Measurements from ENCODE around the gene TLR6. TPM values are rescaled to one million over a fixed set of nuclear protein-coding genes. Genes with fewer than 3 reads are reported as not detected.

Gene TLR6
- total and polyA plus RNA-seq, 10 of the 15 experiments (the other 5 are each of a cell fraction or from before 2014, with no cell fraction given), result 1.1 to 49.4 (median 12.5) TPM

DNA sequence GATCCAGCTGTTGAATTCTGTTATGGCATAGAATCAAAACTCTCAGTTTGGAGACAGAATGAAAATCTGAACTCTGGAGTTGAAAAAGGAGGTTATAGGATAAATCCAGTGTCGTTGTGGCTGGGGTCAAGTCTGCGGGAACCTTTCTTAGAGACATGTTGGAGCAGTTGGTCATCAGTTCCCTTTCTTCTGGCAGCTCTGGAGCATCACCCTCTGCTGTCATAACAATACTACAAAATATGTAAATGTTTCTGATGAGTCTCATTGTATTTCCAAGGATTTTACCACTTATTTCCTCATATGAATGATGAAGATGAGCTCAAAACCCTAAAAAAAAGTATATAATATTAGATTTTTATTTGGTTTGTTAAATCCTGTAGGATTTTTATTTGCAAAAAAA is 81.3 kb downstream of the TLR6 start:
- ATAC-seq (no peak), DNase-seq (ENCODE audit: low read depth, low spot score) (no peak), FAIRE-seq (no peak)
- intact Hi-C loops (cut with micrococcal nuclease; ENCODE audit: unreplicated experiment) (no loop called here), in situ Hi-C loops (cut with MboI) (no loop called here)
- Histone ChIP-seq H4K20me1 (ENCODE audit: control insufficient read depth, insufficient read depth) (no peaks in the 10 kb centered on the region), H3K9me3 (replicated peaks; ENCODE audit: control insufficient read depth, insufficient read depth, low read length) (peaks cover 62% of the 10 kb centered on the region), H3K4me3 (no peak overlapping the region), H3K27ac (ENCODE audit: control insufficient read depth, insufficient read depth) (no peak overlapping the region), H2AFZ (ENCODE audit: control insufficient read depth, low read depth, low read length) (no peak overlapping the region), H3K4me2 (ENCODE audit: control insufficient read depth, insufficient read depth) (no peak overlapping the region), H3K9ac (ENCODE audit: control insufficient read depth, insufficient read depth, low read length) (no peak overlapping the region), H3K27me3 (replicated peaks in 1 of 2; ENCODE audit: control insufficient read depth in 2 of 2, insufficient read depth in 2 of 2, low read length in 1 of 2) (no peaks in the 10 kb centered on the region), H3K4me1 (ENCODE audit: control insufficient read depth, insufficient read depth, low read length) (0 out of 2 replicates have a peak, but pooled peaks cover 4% of the 10 kb centered on the region), H3K36me3 (ENCODE audit: control insufficient read depth in 2 of 2, insufficient read depth in 2 of 2, low read length in 1 of 2) (peaks cover 2 to 40% of the 10 kb centered on the region in 2 experiments), H3K79me2 (ENCODE audit: control insufficient read depth, insufficient read depth, low read length) (peaks cover 68% of the 10 kb centered on the region)
- ChIA-PET POLR2A (interaction anchor here (0.7 to 1.0 kb wide), 2 partner anchors 11 to 44 kb away, joined by 3 to 5 read pairs; no protein-coding TSS in a partner anchor), SMC1A (ENCODE audit: uncharacterized antibody, unreplicated experiment) (interaction anchor here (1.2 to 3.7 kb wide), 2 partner anchors 9 to 13 kb away, joined by 3 to 24 read pairs; no protein-coding TSS in a partner anchor), CTCF (interaction anchor here (0.9 to 1.8 kb wide), 2 partner anchors 15 to 596 kb away, joined by 3 to 6 read pairs; no protein-coding TSS in a partner anchor), RAD21 (ENCODE audit: unreplicated experiment) (interaction anchor here (1.5 to 2.1 kb wide), 3 partner anchors 12 to 29 kb away, joined by 4 to 6 read pairs (median 6); no protein-coding TSS in a partner anchor)
- no TSS peak for BruUV-seq (replicated peaks)
- 100% methylated on average over 2 of the region's 2 CpGs for WGBS (ENCODE audit: insufficient coverage, insufficient replicate concordance, low lambda C conversion rate, missing lambda C conversion rate)
- TF ChIP-seq IRF3 (IDR thresholded peaks at IDR 0.05) (no peak), RFX5 (IDR thresholded peaks at IDR 0.05; ENCODE audit: low read depth, low read length) (no peak), ZNF384 (IDR thresholded peaks at IDR 0.05; ENCODE audit: borderline replicate concordance, low read depth, low read length) (no peak), HDGF (IDR thresholded peaks at IDR 0.05) (no peak), RB1 (IDR thresholded peaks at IDR 0.05; ENCODE audit: borderline replicate concordance) (no peak), PKNOX1 (IDR thresholded peaks at IDR 0.05) (no peak), MAX (IDR thresholded peaks at IDR 0.05; ENCODE audit: low read depth, low read length) (no peak), ZBTB40 (IDR thresholded peaks at IDR 0.05; ENCODE audit: borderline replicate concordance) (no peak)
- TF ChIP-seq, protein P1, sequence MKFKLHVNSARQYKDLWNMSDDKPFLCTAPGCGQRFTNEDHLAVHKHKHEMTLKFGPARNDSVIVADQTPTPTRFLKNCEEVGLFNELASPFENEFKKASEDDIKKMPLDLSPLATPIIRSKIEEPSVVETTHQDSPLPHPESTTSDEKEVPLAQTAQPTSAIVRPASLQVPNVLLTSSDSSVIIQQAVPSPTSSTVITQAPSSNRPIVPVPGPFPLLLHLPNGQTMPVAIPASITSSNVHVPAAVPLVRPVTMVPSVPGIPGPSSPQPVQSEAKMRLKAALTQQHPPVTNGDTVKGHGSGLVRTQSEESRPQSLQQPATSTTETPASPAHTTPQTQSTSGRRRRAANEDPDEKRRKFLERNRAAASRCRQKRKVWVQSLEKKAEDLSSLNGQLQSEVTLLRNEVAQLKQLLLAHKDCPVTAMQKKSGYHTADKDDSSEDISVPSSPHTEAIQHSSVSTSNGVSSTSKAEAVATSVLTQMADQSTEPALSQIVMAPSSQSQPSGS (IDR thresholded peaks at IDR 0.05; ENCODE audit: low read length), result no peak
- TF ChIP-seq, protein P2, sequence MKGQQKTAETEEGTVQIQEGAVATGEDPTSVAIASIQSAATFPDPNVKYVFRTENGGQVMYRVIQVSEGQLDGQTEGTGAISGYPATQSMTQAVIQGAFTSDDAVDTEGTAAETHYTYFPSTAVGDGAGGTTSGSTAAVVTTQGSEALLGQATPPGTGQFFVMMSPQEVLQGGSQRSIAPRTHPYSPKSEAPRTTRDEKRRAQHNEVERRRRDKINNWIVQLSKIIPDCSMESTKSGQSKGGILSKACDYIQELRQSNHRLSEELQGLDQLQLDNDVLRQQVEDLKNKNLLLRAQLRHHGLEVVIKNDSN (IDR thresholded peaks at IDR 0.05; ENCODE audit: borderline replicate concordance, extremely low read length, insufficient read depth, low read depth, low read length), result no peak
- TF ChIP-seq, protein P3, sequence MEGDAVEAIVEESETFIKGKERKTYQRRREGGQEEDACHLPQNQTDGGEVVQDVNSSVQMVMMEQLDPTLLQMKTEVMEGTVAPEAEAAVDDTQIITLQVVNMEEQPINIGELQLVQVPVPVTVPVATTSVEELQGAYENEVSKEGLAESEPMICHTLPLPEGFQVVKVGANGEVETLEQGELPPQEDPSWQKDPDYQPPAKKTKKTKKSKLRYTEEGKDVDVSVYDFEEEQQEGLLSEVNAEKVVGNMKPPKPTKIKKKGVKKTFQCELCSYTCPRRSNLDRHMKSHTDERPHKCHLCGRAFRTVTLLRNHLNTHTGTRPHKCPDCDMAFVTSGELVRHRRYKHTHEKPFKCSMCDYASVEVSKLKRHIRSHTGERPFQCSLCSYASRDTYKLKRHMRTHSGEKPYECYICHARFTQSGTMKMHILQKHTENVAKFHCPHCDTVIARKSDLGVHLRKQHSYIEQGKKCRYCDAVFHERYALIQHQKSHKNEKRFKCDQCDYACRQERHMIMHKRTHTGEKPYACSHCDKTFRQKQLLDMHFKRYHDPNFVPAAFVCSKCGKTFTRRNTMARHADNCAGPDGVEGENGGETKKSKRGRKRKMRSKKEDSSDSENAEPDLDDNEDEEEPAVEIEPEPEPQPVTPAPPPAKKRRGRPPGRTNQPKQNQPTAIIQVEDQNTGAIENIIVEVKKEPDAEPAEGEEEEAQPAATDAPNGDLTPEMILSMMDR (IDR thresholded peaks at IDR 0.05 in 2 of 3, conservative IDR thresholded peaks at IDR 0.05 in 1 of 3; ENCODE audit: control insufficient read depth in 2 of 3, extremely low read depth in 1 of 3, insufficient read depth in 1 of 3, low read depth in 3 of 3, low read length in 3 of 3), result no peak
